Activated CD4-positive, alpha-beta memory T cell treated with anti-CD3 and anti-CD28 coated beads, Interleukin-2, amount 10 ng/mL, durations not matched to agents 7 days and 5 days (primary cell): Measurements from ENCODE around the gene WSB2. TPM values are rescaled to one million over a fixed set of nuclear protein-coding genes. Genes with fewer than 3 reads are reported as not detected.
"Not testable (repeated sequence)": the region's sequence is repeated elsewhere in the genome, so short reads cannot be mapped to it uniquely, and the experiment has no call there.

ENCODE experiments used
- CTCF ChIA-PET: fragments of 350-600 bp; sonication (Branson Sonifier 250); formaldehyde crosslinking; loops from one replicate; lab custom pipeline; 2021; ENCODE audit warnings: antibody characterized with exemption, inconsistent platforms; lab: Charles Lee
- POLR2A ChIA-PET: fragments of 350-600 bp; sonication (Branson Sonifier 250); formaldehyde crosslinking; loops from one replicate; lab custom pipeline; 2021; ENCODE audit warnings: antibody characterized with exemption; lab: Charles Lee
- DNase-seq: peaks from one replicate; pipeline ENCODE4 v3.0.0-alpha.2; 2020
- H3K27ac Mint-ChIP-seq: one replicate; pipeline ENCODE4 v1.8.0; 2021; ENCODE audit warnings: mild to moderate bottlenecking, mixed read lengths
- H3K27me3 Mint-ChIP-seq: one replicate; pipeline ENCODE4 v1.8.0; 2021; ENCODE audit warnings: mixed read lengths
- H3K36me3 Mint-ChIP-seq: one replicate; pipeline ENCODE4 v1.8.0; 2021; ENCODE audit warnings: low read depth, mixed read lengths
- H3K4me1 Mint-ChIP-seq: one replicate; pipeline ENCODE4 v1.8.0; 2021; ENCODE audit warnings: mixed read lengths
- H3K4me3 Mint-ChIP-seq: one replicate; pipeline ENCODE4 v1.8.0; 2021; ENCODE audit warnings: mild to moderate bottlenecking, mixed read lengths
- H3K9me3 Mint-ChIP-seq: one replicate; pipeline ENCODE4 v1.8.0; 2021; ENCODE audit warnings: mixed read lengths
- total RNA-seq, 2 experiments: library from RNA; stranded (reverse); gene quantifications; one replicate each; pipeline ENCODE4 v1.2.3, GENCODE V29; 2021

Gene WSB2
- total RNA-seq, 2 experiments from 2014 or later: 49.6 to 53.9 TPM

DNA sequence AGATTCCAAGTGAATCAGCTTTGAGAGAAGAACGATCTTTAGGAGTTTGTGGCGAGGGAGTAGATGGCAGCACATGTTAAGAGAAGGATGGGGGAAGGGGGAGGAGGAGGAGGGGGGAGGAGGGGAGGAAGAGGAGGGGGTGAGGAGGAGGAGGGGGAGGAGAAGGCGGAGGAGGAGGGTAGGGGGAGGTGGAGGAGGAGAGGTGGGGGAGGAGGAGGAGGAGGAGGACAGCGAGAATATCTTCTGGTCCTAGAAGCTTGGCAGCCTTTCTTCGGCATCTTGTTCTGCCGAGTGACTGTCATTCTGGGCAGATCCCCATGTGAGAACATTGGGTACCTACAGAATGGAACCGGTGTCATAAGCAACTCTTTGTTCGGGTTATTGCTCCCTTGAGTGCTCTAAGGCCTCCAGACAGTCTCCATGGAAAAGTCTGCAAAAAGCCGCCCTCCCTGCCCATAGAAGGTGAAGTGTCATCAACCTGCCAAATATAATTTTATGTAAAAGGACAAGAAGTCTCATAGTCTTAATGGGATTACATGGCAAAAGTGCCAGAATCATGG lies 37.6 kb downstream of the WSB2 start:
- CTCF ChIA-PET: interaction anchor here (0.9 kb wide), 1 partner anchor 31 kb away, joined by 3 read pairs; no protein-coding TSS in a partner anchor
- Mint-ChIP-seq H3K36me3 (peaks cover 81% of the 10 kb centered on the region), H3K27ac (no peak overlapping the region), H3K4me3 (no peak overlapping the region), H3K27me3 (no peaks in the 10 kb centered on the region), H3K4me1 (peaks cover 13% of the 10 kb centered on the region), H3K9me3 (no peaks in the 10 kb centered on the region)
- no peak for DNase-seq
- POLR2A ChIA-PET: interaction anchor here (0.9 kb wide), 1 partner anchor 39 kb away, joined by 3 read pairs; no protein-coding TSS in a partner anchor

DNA sequence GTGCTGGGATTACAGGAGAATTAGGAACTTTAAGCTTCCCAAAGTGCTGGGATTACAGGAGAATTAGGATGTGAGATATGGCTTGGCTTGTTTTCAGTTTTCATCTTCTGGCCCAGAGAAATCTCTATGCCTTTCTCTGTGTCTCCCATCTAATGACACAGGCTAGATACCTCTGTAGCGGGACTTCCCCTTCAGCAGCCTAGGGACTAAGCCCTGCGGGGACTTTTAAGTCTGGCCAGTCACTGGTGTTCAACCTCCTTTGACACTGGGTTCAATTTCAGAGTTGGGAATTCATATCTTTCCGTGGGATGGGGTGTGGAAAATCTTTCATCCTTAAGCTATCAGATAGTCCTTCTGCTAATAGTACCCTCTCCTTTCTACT lies 38.3 kb downstream of the WSB2 start:
- ChIA-PET CTCF (interaction anchor here (0.9 kb wide), 1 partner anchor 32 kb away, joined by 3 read pairs; no protein-coding TSS in a partner anchor), POLR2A (interaction anchor here (0.9 kb wide), 1 partner anchor 39 kb away, joined by 3 read pairs; no protein-coding TSS in a partner anchor)
- Mint-ChIP-seq H3K27ac (no peak overlapping the region), H3K4me1 (peaks cover 19% of the 10 kb centered on the region), H3K4me3 (no peak overlapping the region), H3K36me3 (peaks cover 82% of the 10 kb centered on the region), H3K9me3 (no peaks in the 10 kb centered on the region), H3K27me3 (no peaks in the 10 kb centered on the region)
- no peak for DNase-seq

- peaks cover 20% of the 10 kb centered on the region for H3K4me1 Mint-ChIP-seq
- H3K27ac Mint-ChIP-seq, H3K4me3 Mint-ChIP-seq, H3K9me3 Mint-ChIP-seq, H3K27me3 Mint-ChIP-seq, DNase-seq, CTCF ChIA-PET, POLR2A ChIA-PET: not testable (repeated sequence)
- peaks cover 76% of the 10 kb centered on the region for H3K36me3 Mint-ChIP-seq
Observed at GRCh38 chr12:118022097-118022727, 38.8 kb downstream of the WSB2 start.

GRCh38 chr12:118020036-118020435 lies 40.9 kb downstream of the WSB2 start:
- ChIA-PET CTCF (no interaction called here), POLR2A (interaction anchor here (0.7 to 1.5 kb wide), 2 partner anchors 8 to 13 kb away, joined by 4 read pairs; no protein-coding TSS in a partner anchor)
- no peak overlapping the region for H3K27ac Mint-ChIP-seq
- peaks cover 60% of the 10 kb centered on the region for H3K36me3 Mint-ChIP-seq
- peaks cover 33% of the 10 kb centered on the region for H3K4me1 Mint-ChIP-seq
- no peak for DNase-seq
- H3K9me3 Mint-ChIP-seq: no peaks in the 10 kb centered on the region
- H3K4me3 Mint-ChIP-seq: no peak overlapping the region
- no peaks in the 10 kb centered on the region for H3K27me3 Mint-ChIP-seq

DNA sequence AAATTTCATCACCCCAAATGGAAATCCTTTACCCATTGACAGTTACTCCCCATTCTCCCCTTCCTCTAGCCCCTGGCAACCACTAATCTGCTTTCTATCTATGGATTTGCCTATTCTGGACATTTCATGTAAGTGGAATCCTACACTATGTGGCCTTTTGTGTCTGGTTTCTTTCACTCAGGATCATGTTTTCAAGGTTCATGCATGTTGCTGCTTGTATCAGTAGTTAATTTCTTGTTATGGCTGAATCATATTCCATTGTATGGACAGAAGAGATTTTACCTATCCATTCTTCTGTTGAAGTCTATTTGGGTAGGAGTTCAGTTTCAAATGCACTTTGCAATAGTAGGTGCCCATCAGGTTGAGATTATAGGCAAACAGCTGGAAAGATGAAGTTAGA lies 43.1 kb downstream of the WSB2 start:
- ChIA-PET CTCF (interaction anchor here (1.2 to 3.0 kb wide), 3 partner anchors 37 to 359 kb away, joined by 4 to 14 read pairs (median 11); partner anchors contain the start of gene SUDS3), POLR2A (interaction anchor here (1.1 to 2.4 kb wide), 6 partner anchors 11 to 119 kb away, joined by 3 to 40 read pairs (median 9); partner anchors contain the start of genes PEBP1 and WSB2)
- DNase-seq: no peak
- Mint-ChIP-seq H3K4me3 (peak overlapping the region; percentile 74), H3K27ac (peak overlapping the region; percentile 26), H3K4me1 (peaks cover 33% of the 10 kb centered on the region), H3K36me3 (peaks cover 47% of the 10 kb centered on the region), H3K9me3 (no peaks in the 10 kb centered on the region), H3K27me3 (peaks cover 4% of the 10 kb centered on the region)

DNA sequence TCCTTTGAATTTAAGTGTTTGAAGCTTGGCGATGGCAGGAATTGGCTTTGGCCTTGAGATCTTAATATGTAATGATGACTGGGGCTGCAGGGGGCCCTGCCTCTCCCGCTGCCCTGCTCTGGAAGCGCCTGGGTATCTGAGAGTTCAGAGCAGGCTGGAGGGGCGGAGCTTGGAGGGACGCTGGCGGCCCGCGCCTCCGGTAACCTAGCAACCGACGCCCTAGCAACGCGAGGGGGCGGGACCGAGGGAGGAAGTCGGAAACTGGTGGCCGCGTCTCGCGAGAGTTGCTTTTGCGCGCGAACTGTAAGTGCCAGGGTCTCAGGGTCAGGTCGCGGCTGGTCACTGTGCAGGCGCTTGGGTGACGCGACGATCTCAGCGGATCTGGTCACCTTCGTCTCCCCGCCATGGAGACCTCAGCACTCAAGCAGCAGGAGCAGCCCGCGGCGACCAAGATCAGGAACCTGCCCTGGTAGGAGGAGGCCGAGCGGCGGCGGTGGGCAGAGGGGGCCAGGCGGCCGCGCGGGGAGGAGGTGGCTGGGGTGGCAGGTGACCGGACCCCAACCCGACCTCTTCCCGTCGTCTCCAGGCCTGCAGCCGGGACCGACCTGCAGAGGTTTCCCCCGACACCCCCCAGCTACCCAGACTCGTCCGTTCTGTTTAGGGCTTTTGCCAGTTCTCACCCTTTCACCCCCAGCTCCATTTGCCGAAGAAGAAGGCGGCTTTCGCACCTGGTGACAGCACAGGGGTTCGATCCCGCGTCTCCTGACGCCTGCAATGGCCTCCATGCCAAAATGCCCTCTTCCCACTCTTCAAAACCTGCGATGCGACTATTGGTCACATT lies 44.3 kb downstream of the WSB2 start, which contains the start of gene RFC5:
Gene RFC5, plus strand, starts transcription at position 280 of the 841 bp plus-strand sequence. Its CDS starts 125 bp downstream, at position 405.
- H3K4me3 Mint-ChIP-seq: peak within 1 kb of the TSS; percentile 84
- peaks cover 4% of the 10 kb centered on the region for H3K27me3 Mint-ChIP-seq
- DNase-seq: peak; percentile 98
- no peaks in the 10 kb centered on the region for H3K9me3 Mint-ChIP-seq
- H3K36me3 Mint-ChIP-seq: peaks cover 36% of the 10 kb centered on the region
- H3K27ac Mint-ChIP-seq: peak within 1 kb of the TSS; percentile 84
- H3K4me1 Mint-ChIP-seq: peaks cover 29% of the 10 kb centered on the region
- POLR2A ChIA-PET: interaction anchor here (1.0 to 2.4 kb wide), 10 partner anchors 12 to 359 kb away, joined by 3 to 40 read pairs (median 6); partner anchors contain the start of genes PEBP1, SUDS3 and WSB2
- CTCF ChIA-PET: interaction anchor here (0.5 to 3.0 kb wide), 8 partner anchors 39 to 821 kb away, joined by 3 to 14 read pairs (median 4); partner anchors contain the start of genes KSR2 and SUDS3

DNA sequence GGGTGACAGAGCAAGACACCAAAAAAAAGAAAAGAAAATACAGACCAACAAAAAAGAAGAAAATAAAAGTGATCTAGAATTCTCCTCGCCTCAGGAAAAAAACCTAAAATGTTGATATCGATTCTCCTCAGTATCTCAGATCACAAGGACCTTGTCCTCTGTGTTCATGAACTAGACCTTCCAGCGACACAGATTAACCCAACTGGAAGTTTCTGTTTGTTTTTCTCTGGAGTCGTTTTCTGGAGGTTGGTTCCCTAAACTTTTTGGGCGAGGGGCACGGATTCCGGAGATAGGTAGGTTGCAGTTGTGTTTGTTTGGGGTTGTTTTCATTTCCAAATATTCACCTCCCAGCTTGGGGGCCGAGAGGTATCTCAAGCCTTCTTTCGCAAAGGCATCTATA lies 45.0 kb downstream of the WSB2 start:
- DNase-seq: no peak
- peaks cover 4% of the 10 kb centered on the region for H3K27me3 Mint-ChIP-seq
- ChIA-PET POLR2A (interaction anchor here (1.0 to 2.4 kb wide), 8 partner anchors 13 to 360 kb away, joined by 3 to 40 read pairs (median 6); partner anchors contain the start of genes PEBP1, SUDS3 and WSB2), CTCF (interaction anchor here (0.6 to 3.0 kb wide), 7 partner anchors 39 to 822 kb away, joined by 3 to 14 read pairs (median 6); partner anchors contain the start of genes KSR2 and SUDS3)
- H3K27ac Mint-ChIP-seq: no peak overlapping the region
- H3K4me1 Mint-ChIP-seq: peaks cover 29% of the 10 kb centered on the region
- H3K4me3 Mint-ChIP-seq: peak overlapping the region; percentile 84
- no peaks in the 10 kb centered on the region for H3K9me3 Mint-ChIP-seq
- H3K36me3 Mint-ChIP-seq: peaks cover 30% of the 10 kb centered on the region

DNA sequence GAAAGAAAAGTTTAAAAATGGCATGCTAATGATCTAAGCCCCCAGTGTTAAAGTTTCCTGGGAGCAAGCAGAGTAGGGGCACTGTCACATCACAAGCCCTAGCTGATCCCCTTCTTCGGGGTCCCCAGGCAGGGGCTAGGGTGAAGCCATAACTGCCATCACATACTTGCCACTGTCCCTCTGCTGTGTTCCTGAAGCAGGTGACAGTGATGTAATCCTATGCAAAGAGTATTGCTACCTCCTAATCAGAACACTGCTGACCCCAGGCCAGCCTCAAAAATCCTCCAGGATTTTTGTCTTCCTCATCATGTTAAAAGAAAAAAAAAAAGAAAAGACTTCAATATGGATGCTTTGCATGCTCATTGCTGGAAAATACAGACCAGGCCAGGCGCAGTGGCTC lies 45.7 kb downstream of the WSB2 start:
- no peak overlapping the region for H3K27ac Mint-ChIP-seq
- H3K27me3 Mint-ChIP-seq: peaks cover 4% of the 10 kb centered on the region
- ChIA-PET POLR2A (no interaction called here), CTCF (no interaction called here)
- H3K4me3 Mint-ChIP-seq: no peak overlapping the region
- no peaks in the 10 kb centered on the region for H3K9me3 Mint-ChIP-seq
- H3K36me3 Mint-ChIP-seq: peaks cover 24% of the 10 kb centered on the region
- DNase-seq: no peak
- H3K4me1 Mint-ChIP-seq: peaks cover 29% of the 10 kb centered on the region

- CTCF ChIA-PET: no interaction called here
- Mint-ChIP-seq H3K27me3 (peaks cover 4% of the 10 kb centered on the region), H3K4me3 (no peak overlapping the region), H3K36me3 (peaks cover 6% of the 10 kb centered on the region), H3K27ac (no peak overlapping the region), H3K4me1 (peaks cover 20% of the 10 kb centered on the region), H3K9me3 (no peaks in the 10 kb centered on the region)
- POLR2A ChIA-PET: no interaction called here
- no peak for DNase-seq
Observed at GRCh38 chr12:118013283-118013682, 47.7 kb downstream of the WSB2 start.

GRCh38 chr12:118011961-118012360 lies 49.0 kb downstream of the WSB2 start:
- Mint-ChIP-seq H3K27ac (no peak overlapping the region), H3K4me1 (peaks cover 10% of the 10 kb centered on the region), H3K27me3 (peaks cover 4% of the 10 kb centered on the region), H3K36me3 (no peaks in the 10 kb centered on the region), H3K9me3 (no peaks in the 10 kb centered on the region), H3K4me3 (no peak overlapping the region)
- DNase-seq: no peak
- CTCF ChIA-PET: no interaction called here
- POLR2A ChIA-PET: no interaction called here

DNA sequence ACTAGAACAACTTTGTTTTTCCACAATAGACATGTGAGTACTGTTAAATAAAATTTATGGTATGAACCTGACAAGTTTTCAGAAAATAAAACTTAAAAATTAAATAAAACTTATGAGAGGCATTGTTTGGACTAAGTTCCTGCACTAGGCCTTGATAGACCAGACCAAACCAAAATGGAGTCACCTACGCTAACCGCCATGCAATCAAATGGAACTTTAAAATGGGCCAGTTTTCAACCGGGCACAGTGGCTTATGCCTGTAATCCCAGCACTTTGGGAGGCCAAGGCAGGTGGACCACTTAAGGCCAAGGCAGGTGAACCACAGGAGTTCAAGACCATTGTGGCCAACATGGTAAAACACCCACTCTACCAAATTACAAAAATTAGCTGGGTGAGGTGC lies 49.6 kb downstream of the WSB2 start:
- no peaks in the 10 kb centered on the region for H3K9me3 Mint-ChIP-seq
- peaks cover 4% of the 10 kb centered on the region for H3K27me3 Mint-ChIP-seq
- no peak overlapping the region for H3K4me3 Mint-ChIP-seq
- POLR2A ChIA-PET: no interaction called here
- CTCF ChIA-PET: no interaction called here
- peaks cover 7% of the 10 kb centered on the region for H3K4me1 Mint-ChIP-seq
- no peaks in the 10 kb centered on the region for H3K36me3 Mint-ChIP-seq
- H3K27ac Mint-ChIP-seq: no peak overlapping the region
- no peak for DNase-seq

- H3K27me3 Mint-ChIP-seq: peaks cover 4% of the 10 kb centered on the region
- no peak overlapping the region for H3K27ac Mint-ChIP-seq
- ChIA-PET CTCF (no interaction called here), POLR2A (no interaction called here)
- no peaks in the 10 kb centered on the region for H3K9me3 Mint-ChIP-seq
- DNase-seq: no peak
- H3K4me3 Mint-ChIP-seq: no peak overlapping the region
- H3K4me1 Mint-ChIP-seq: peaks cover 2% of the 10 kb centered on the region
- no peaks in the 10 kb centered on the region for H3K36me3 Mint-ChIP-seq
Observed at GRCh38 chr12:118010903-118011302, 50.1 kb downstream of the WSB2 start.
